ACC112 (cell line): ENCODE results near the gene SBK2.

Experiments used
- H2AFZ ChIP-seq: fragments of 200-600 bp; sonication (generic); one replicate; pipeline ENCODE4 v1.6.0; 2017; ENCODE audit warnings: antibody characterized with exemption, low read length; ENCODE audit not compliant: unreplicated experiment
- H3K27ac ChIP-seq: fragments of 200-600 bp; sonication (generic); 2 replicates; pipeline ENCODE4 v1.5.1; 2014; ENCODE audit warnings: low read depth, mild to moderate bottlenecking, antibody characterized with exemption, low read length, moderate library complexity
- H3K27me3 ChIP-seq: fragments of 200-600 bp; sonication (generic); 2 replicates; pipeline ENCODE4 v1.6.1; 2014; ENCODE audit warnings: mild to moderate bottlenecking, antibody characterized with exemption, low read length, moderate library complexity, mixed read lengths; ENCODE audit not compliant: insufficient read depth
- H3K36me3 ChIP-seq: fragments of 200-600 bp; sonication (generic); 2 replicates; pipeline ENCODE4 v1.6.1; 2016; ENCODE audit warnings: mild to moderate bottlenecking, antibody characterized with exemption, low read length, moderate library complexity, mixed read lengths; ENCODE audit not compliant: insufficient read depth
- H3K4me1 ChIP-seq: fragments of 200-600 bp; sonication (generic); one replicate; pipeline ENCODE4 v1.6.1; 2016; ENCODE audit warnings: low read length, mixed read lengths; ENCODE audit not compliant: insufficient read depth, unreplicated experiment, control insufficient read depth
- H3K4me3 ChIP-seq: fragments of 200-600 bp; sonication (generic); 2 replicates; pipeline ENCODE4 v1.5.1; 2014; ENCODE audit warnings: mild to moderate bottlenecking, low read depth, low read length
- H3K79me2 ChIP-seq: fragments of 200-600 bp; sonication (generic); one replicate; pipeline ENCODE4 v1.6.0; 2016; ENCODE audit warnings: low read length; ENCODE audit not compliant: control insufficient read depth, unreplicated experiment, insufficient read depth

SBK2 gene

DNA sequence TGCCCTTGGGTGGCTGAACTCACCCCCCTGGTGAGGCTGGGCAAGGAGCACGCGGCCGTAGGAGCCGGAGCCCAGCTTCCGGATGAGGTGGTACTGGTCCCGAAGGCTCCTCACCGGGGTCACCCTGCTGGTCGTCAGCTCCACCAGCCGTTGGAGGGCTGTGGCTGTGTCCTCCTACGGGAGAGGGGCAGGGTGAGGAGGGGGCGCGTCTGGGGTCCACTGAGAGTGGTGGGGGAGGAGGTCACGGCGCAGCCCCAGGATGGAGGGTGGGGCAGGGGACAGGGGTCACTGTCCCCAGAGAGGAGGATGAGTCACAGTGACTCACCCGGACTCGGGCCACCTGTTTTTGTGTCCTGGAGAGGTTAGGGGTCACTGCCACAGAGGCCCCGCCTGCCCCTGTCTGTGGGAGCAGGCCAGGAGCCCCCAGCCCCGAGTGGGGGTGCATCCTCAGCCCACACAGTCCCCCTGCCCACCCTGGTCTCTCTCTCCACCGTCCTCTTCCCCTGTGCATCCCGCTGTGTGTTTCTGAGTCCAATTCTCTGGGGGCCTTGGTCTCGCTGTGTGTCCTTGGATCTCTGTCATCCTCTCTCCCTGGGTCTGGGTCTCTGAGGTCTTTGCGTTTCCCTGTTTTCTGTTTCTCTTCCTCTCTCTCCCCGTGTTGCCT lies 8.0 kb upstream of the SBK2 start:
- no peaks in the 10 kb centered on the region for H3K79me2 ChIP-seq
- no peaks in the 10 kb centered on the region for H3K36me3 ChIP-seq
- H3K27me3 ChIP-seq: no peaks in the 10 kb centered on the region
- H3K4me1 ChIP-seq: peaks cover 16% of the 10 kb centered on the region
- H3K27ac ChIP-seq: no peak overlapping the region
- H3K4me3 ChIP-seq: no peak overlapping the region
- H2AFZ ChIP-seq: no peak overlapping the region

DNA sequence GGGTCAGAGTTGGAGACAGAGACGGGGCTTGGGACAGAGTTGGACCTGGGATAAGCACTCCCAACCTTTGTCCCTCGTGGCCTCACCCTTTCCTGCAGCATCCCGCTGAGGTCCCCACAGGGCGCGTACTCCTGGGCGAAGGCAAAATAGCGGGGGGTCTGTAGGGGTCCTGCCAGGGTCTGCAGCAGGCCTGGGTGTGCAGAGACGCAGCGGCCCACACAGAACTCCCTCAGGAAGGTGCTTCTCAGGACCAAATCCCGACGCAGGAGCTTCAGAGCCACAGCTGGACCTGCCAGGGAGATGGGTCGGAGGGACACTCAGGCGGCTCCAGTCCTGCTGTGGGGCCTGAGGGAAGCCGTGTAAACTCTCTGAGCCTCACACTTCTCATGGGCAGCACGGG lies 7.1 kb upstream of the SBK2 start:
- no peak overlapping the region for H3K27ac ChIP-seq

GRCh38 chr19:55543567-55543966 lies 6.6 kb upstream of the SBK2 start:
- Histone ChIP-seq H3K27ac (no peak overlapping the region), H3K36me3 (no peaks in the 10 kb centered on the region), H3K4me1 (peaks cover 10% of the 10 kb centered on the region), H3K79me2 (no peaks in the 10 kb centered on the region), H3K27me3 (no peaks in the 10 kb centered on the region), H3K4me3 (no peak overlapping the region), H2AFZ (no peak overlapping the region)

More for the DNA sequence above, 7.1 kb upstream of the SBK2 start:
- Histone ChIP-seq H3K36me3 (no peaks in the 10 kb centered on the region), H3K4me3 (no peak overlapping the region), H3K79me2 (no peaks in the 10 kb centered on the region), H3K4me1 (peaks cover 11% of the 10 kb centered on the region), H2AFZ (no peak overlapping the region), H3K27me3 (no peaks in the 10 kb centered on the region)

DNA sequence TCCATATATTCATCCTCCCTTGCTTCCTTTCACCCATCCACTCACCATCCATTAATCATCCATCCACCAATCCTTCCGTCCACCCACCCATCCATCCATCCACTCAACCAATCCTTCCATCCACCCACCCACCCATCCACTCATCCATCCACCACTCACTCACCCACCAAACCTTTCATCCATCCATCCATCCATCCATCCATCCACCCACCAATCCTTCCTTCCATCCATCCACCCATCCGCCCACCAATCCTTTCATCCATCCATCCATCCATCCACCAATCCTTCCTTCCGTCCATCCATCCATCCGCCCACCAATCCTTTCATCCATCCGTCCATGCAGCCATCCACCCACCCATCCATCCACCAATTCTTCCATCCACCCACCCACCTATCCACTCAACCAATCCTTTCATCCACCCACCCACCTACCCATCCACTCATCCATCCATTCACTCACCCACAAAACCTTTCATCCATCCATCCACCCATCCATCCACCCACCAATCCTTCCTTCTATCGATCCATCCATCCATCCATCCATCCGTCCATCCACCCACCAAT lies 5.4 kb upstream of the SBK2 start:
- Histone ChIP-seq H3K79me2 (no peaks in the 10 kb centered on the region), H3K27ac (no peak overlapping the region), H3K27me3 (no peaks in the 10 kb centered on the region), H2AFZ (no peak overlapping the region), H3K4me1 (peaks cover 5% of the 10 kb centered on the region), H3K36me3 (no peaks in the 10 kb centered on the region), H3K4me3 (no peak overlapping the region)

GRCh38 chr19:55541091-55541490 lies 4.2 kb upstream of the SBK2 start:
- Histone ChIP-seq H3K27me3 (no peaks in the 10 kb centered on the region), H3K27ac (no peak overlapping the region), H3K79me2 (no peaks in the 10 kb centered on the region), H3K4me3 (no peak overlapping the region), H2AFZ (no peak overlapping the region), H3K4me1 (no peaks in the 10 kb centered on the region), H3K36me3 (no peaks in the 10 kb centered on the region)

- no peak overlapping the region for H3K27ac ChIP-seq
- no peak overlapping the region for H2AFZ ChIP-seq
- no peaks in the 10 kb centered on the region for H3K27me3 ChIP-seq
- H3K4me3 ChIP-seq: no peak overlapping the region
- no peaks in the 10 kb centered on the region for H3K4me1 ChIP-seq
- H3K79me2 ChIP-seq: no peaks in the 10 kb centered on the region
- H3K36me3 ChIP-seq: no peaks in the 10 kb centered on the region
Observed at GRCh38 chr19:55540619-55541018, 3.7 kb upstream of the SBK2 start.

DNA sequence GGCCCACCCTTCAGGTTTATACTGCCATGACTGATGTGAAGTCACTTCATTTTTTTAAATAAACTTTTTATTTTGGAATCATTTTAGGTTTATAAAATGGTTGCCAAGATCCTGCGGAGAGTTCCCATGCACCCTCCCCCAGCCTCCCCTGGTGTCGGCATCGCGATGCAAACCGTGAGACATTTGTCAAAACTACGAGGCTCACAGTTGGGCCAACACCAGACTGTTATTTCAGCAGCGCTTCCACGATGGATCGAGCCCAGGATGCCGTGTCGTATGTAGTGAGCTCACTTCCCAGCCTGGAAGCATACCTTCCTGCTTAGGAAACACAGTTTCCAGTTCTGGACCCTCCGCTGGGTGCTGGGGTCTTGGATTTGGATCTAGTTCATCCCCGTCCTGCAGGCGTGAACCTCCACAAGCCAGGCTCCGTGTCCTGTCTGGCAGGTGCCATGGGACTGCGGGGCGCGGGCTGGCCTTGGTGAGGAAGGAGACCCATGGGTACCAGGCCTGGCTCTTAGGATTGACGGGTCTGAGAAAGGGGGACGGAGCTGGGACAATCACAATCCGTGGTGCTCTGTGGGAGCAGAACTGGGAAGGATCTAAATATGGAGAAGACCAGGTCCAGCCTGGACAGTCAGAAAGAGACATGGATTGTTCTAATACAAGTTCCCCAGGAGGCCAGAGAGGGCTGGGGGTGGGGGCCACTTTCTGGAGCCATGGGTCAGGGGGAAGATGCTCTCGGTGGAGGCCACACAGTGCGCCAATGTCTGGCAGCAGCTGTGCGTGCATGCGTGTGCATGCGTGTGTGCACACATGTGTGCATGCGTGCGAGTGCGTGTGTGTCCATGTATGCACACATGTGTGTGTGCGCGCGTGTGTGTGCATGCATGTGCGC lies 2.4 kb upstream of the SBK2 start:
- H3K36me3 ChIP-seq: no peaks in the 10 kb centered on the region
- H2AFZ ChIP-seq: no peak overlapping the region
- H3K27ac ChIP-seq: no peak overlapping the region
- H3K79me2 ChIP-seq: no peaks in the 10 kb centered on the region
- H3K4me3 ChIP-seq: no peak overlapping the region
- H3K4me1 ChIP-seq: no peaks in the 10 kb centered on the region
- no peaks in the 10 kb centered on the region for H3K27me3 ChIP-seq

DNA sequence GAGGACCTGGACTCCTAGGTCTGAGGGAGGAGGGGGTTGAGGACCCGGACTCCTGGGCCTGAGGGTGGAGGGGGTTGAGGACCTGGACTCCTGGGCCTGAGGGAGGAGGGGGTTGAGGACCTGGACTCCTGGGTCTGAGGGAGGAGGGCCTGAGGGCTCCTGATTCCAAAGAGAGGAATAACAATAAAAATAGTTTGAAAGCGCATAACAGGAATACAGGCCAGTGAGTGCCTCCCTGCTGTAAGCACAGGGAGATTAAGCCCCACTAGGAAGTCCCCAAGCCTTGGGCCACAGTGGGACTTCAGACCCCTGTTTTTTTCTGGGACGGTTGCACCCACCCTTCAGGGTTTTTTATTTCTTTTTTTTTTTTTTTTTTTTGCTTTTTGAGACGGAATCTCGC lies 1.2 kb upstream of the SBK2 start:
- Histone ChIP-seq H3K27ac (no peak overlapping the region), H2AFZ (no peak overlapping the region)

GRCh38 chr19:55537741-55538111 lies 793 bp upstream of the SBK2 start:
- Histone ChIP-seq H2AFZ (no peak overlapping the region), H3K4me3 (no peak overlapping the region), H3K27ac (no peak overlapping the region), H3K4me1 (no peaks in the 10 kb centered on the region), H3K27me3 (no peaks in the 10 kb centered on the region), H3K36me3 (no peaks in the 10 kb centered on the region), H3K79me2 (no peaks in the 10 kb centered on the region)

More for the DNA sequence above, 1.2 kb upstream of the SBK2 start:
- Histone ChIP-seq H3K4me3 (no peak overlapping the region), H3K27me3 (no peaks in the 10 kb centered on the region), H3K79me2 (no peaks in the 10 kb centered on the region), H3K4me1 (no peaks in the 10 kb centered on the region), H3K36me3 (no peaks in the 10 kb centered on the region)

DNA sequence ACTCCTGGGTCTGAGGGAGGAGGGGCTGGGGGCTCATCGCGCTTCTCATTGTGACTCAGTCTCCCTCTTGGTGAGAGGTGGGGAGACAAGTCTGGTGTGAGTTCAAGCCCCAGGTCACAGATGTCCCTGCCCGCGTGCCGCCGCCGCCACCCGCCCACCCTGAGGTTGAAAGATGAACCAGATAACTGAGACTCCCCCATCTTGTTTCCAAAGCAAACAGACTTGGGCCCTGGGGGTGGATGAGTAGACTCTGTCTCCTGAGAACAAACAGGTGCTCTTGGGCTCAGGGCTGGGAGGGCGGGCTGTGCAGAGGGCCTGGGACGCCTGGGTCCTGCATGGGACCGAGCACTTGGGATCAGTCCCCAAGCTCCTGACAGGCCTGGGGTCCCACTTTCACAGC lies 567 bp downstream of the SBK2 start:
- Histone ChIP-seq H3K4me1 (no peaks in the 10 kb centered on the region), H3K79me2 (no peaks in the 10 kb centered on the region), H2AFZ (no peak overlapping the region), H3K27ac (no peak overlapping the region), H3K4me3 (no peak overlapping the region), H3K27me3 (no peaks in the 10 kb centered on the region), H3K36me3 (no peaks in the 10 kb centered on the region)

DNA sequence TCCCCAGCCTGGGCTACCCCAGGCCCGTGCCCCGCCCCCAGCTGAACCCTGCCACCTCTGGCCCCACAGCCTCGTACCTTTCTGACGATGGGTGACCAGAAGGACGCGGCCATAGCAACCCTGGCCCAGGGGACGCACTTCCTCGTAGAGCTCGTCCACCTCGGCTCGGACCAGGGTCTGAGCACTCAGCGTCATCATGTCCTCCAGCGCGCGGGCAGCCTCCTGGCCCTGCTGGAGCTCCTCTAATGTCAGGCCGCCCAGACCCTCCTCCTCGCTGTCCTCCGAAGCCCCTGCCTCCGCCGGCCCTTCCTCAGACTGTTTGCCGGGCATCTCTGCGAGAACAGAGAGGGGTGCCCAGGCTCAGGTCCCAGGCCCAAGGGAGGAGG lies 975 bp downstream of the SBK2 start:
- Histone ChIP-seq H3K27me3 (no peaks in the 10 kb centered on the region), H3K79me2 (no peaks in the 10 kb centered on the region), H3K4me3 (no peak overlapping the region), H2AFZ (no peak overlapping the region), H3K4me1 (no peaks in the 10 kb centered on the region), H3K27ac (no peak overlapping the region), H3K36me3 (no peaks in the 10 kb centered on the region)
